Activated T-cell treated with anti-CD3 and anti-CD28 coated beads, Interleukin-2, amount 50 U/mL, for 72 hours (primary cell): ENCODE results near the gene SLC1A5. TPM values are rescaled to one million over a fixed set of nuclear protein-coding genes. Genes with fewer than 3 reads are reported as not detected.

Experiments used
- ATAC-seq, 2 donors: fragments of 150-1000 bp; cut with Tn5 transposase; replicated peaks in 1 of 2; 2 replicates each; pipeline ENCODE4 v1.10.0; 2021; ENCODE audit warnings: moderate library complexity in 2 of 2, mild to moderate bottlenecking in 1 of 2
- DNase-seq, 2 donors: peaks; one replicate each; pipeline ENCODE4 v3.0.0; 2021 to 2022; ENCODE audit warnings: mixed read lengths in 1 of 2
- H3K27ac Mint-ChIP-seq: one replicate; pipeline ENCODE4 v1.8.0; 2022; ENCODE audit warnings: mild to moderate bottlenecking, moderate library complexity, mixed read lengths
- H3K27me3 Mint-ChIP-seq: one replicate; pipeline ENCODE4 v1.8.0; 2022; ENCODE audit warnings: low read depth, mixed read lengths
- H3K36me3 Mint-ChIP-seq, 2 donors: one replicate each; pipeline ENCODE4 v1.8.0; 2022; ENCODE audit warnings: mixed read lengths in 2 of 2, mild to moderate bottlenecking in 1 of 2; ENCODE audit not compliant: insufficient read depth in 2 of 2
- H3K4me1 Mint-ChIP-seq: one replicate; pipeline ENCODE4 v1.8.0; 2022; ENCODE audit warnings: low read depth, mixed read lengths
- H3K4me3 Mint-ChIP-seq, 2 donors: one replicate each; pipeline ENCODE4 v1.8.0; 2022; ENCODE audit warnings: mild to moderate bottlenecking in 2 of 2, mixed read lengths in 2 of 2, moderate library complexity in 2 of 2
- H3K9me3 Mint-ChIP-seq, 2 donors: one replicate each; pipeline ENCODE4 v1.8.0; 2022; ENCODE audit warnings: mixed read lengths in 2 of 2
- total RNA-seq, 2 donors: library from RNA; stranded (reverse); gene quantifications; one replicate each; pipeline ENCODE4 v1.2.3, GENCODE V29; 2022

Gene SLC1A5
- total RNA-seq, 2 donors from 2014 or later, result 364 to 374 TPM

GRCh38 chr19:46728693-46729339, 59.6 kb downstream of the SLC1A5 start:
- DNase-seq, result peak; percentile 80 to 86
- Mint-ChIP-seq H3K4me1 (peaks cover 32% of the 10 kb centered on the region), H3K4me3 (no peak overlapping the region), H3K9me3 (no peaks in the 10 kb centered on the region), H3K27ac (no peak overlapping the region), H3K27me3 (no peaks in the 10 kb centered on the region), H3K36me3 (peaks cover 8 to 29% of the 10 kb centered on the region in 2 donors)
- ATAC-seq, result peak; percentile 85 to 87

DNA sequence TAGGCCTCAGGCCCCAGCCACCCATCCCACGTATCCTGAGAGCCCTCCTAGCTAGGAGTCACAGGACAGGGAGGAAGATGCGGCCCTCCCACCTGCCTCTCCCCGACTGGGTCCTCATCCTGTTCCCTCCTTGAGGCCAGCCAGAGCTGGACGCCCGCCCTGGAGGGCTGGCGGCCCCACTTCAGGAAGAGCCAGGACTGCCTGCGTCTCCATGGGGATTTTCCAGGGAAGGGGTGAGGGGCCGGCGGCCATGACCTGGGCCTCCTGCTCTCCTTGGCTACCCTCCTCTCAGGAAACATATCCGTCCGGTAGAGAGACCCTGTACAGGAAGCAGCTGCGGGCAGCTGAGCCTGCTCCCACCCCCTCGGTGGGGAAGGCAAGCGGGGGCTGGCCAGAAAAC, 60.2 kb downstream of the SLC1A5 start:
- Mint-ChIP-seq H3K9me3 (no peaks in the 10 kb centered on the region), H3K27ac (no peak overlapping the region), H3K4me3 (no peak overlapping the region), H3K4me1 (peaks cover 32% of the 10 kb centered on the region), H3K36me3 (peaks cover 8 to 29% of the 10 kb centered on the region in 2 donors), H3K27me3 (no peaks in the 10 kb centered on the region)
- DNase-seq (no peak), ATAC-seq (no peak)

GRCh38 chr19:46727757-46728156, 60.6 kb downstream of the SLC1A5 start:
- ATAC-seq, result no peak
- H3K9me3 Mint-ChIP-seq, result no peaks in the 10 kb centered on the region
- H3K36me3 Mint-ChIP-seq, result peaks cover 8 to 29% of the 10 kb centered on the region in 2 donors
- no peak overlapping the region for H3K27ac Mint-ChIP-seq
- no peak for DNase-seq
- H3K27me3 Mint-ChIP-seq, result no peaks in the 10 kb centered on the region
- no peak overlapping the region for H3K4me3 Mint-ChIP-seq
- H3K4me1 Mint-ChIP-seq, result peaks cover 32% of the 10 kb centered on the region

DNA sequence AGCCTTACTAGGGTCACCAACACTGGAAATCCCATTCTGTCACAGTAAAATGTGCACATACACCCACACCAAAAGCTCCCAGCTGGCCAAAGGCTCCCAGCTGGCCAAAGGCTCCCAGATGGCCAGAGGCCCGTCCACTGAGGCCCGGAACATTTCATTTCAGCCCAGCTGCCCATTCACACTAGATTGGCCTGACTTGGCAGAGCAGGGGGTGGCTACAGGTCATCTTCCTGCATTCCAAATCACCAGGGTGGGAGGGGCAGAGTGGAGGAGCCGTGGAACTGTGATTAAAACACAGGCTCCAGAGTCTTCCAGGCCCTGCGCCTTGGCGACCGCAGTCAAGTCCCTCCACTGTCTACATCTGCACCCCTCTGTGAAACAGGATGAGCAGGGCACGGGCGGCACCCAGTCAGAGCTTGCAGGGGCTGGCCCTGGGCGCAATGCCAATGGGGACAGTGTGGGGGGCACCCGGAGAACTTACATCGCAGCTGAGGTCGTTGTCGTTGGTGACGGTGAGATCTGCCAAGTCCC, 61.4 kb downstream of the SLC1A5 start:
- DNase-seq, result no peak
- H3K9me3 Mint-ChIP-seq, result no peaks in the 10 kb centered on the region
- H3K4me1 Mint-ChIP-seq, result peaks cover 32% of the 10 kb centered on the region
- ATAC-seq, result no peak
- H3K27ac Mint-ChIP-seq, result no peak overlapping the region
- no peaks in the 10 kb centered on the region for H3K27me3 Mint-ChIP-seq
- H3K36me3 Mint-ChIP-seq, result peaks cover 7 to 29% of the 10 kb centered on the region in 2 donors
- no peak overlapping the region for H3K4me3 Mint-ChIP-seq

DNA sequence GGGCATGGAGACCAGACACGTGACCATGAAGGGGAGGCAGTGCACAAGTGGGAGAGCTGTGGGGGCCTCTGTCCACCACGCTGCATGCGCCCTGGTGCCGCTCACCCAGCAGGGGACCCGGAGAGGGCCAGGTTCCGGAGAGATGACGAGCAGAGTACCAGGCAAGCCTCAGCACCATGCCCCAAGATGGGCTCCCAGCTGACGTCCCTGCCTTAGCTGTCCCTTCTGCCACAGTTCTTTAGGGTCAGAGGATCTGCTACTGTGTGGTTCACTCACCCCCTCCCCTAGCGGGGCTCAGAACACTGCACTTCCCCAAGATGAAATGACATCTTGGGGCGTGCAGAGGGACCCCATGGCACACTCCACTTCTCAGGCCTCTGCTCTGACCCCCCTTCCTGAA, 61.8 kb downstream of the SLC1A5 start:
- Mint-ChIP-seq H3K36me3 (peaks cover 6 to 25% of the 10 kb centered on the region in 2 donors), H3K4me1 (peaks cover 29% of the 10 kb centered on the region), H3K27me3 (no peaks in the 10 kb centered on the region), H3K27ac (no peak overlapping the region), H3K4me3 (no peak overlapping the region), H3K9me3 (no peaks in the 10 kb centered on the region)
- ATAC-seq (no peak), DNase-seq (no peak)

- Mint-ChIP-seq H3K4me1 (peaks cover 23% of the 10 kb centered on the region), H3K9me3 (no peaks in the 10 kb centered on the region), H3K4me3 (no peak overlapping the region), H3K27ac (no peak overlapping the region), H3K36me3 (peaks cover 6 to 20% of the 10 kb centered on the region in 2 donors), H3K27me3 (no peaks in the 10 kb centered on the region)
- no peak for DNase-seq
- no peak for ATAC-seq
Observed at GRCh38 chr19:46725859-46726393, 62.5 kb downstream of the SLC1A5 start.

DNA sequence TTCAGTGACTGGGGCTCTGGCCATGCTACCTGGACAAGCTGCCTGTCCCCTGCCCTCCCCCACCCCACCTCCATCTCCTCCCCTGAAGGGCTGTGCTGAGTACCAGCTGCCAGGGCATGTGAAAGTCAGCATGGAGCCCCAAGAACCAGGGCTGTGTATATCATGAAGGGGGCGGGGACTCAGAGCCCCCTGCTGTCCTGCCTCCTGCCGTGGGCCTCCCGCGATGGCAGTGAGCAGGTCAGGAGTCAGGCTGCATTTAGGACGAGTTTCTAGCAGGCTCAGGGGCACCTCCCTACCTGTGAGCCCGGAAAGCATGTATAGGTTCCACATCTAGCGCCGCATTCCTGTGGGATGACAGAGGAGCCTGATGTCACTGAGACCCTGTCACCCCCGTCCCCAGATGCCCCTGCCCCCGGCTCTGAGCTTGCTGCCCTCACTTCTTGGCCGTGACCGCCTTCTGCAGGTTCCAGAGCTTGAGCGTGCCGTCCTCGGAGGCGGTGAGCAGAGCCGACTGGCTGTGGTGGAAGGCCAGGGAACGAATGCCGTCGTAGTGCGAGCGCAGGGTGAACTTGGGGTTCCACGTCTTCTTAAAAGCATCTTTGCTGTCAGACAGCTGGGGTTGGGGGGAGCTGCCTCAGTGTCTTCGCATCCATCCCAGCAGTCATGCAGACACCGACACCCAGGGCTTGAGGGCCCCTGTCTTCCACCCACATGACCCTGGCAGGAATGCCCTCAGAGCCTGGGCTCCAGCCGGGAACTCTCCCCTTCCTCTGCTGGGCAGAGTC, 63.2 kb downstream of the SLC1A5 start:
- Mint-ChIP-seq H3K36me3 (peaks cover 6 to 20% of the 10 kb centered on the region in 2 donors), H3K4me1 (peaks cover 19% of the 10 kb centered on the region), H3K4me3 (no peak overlapping the region), H3K9me3 (no peaks in the 10 kb centered on the region), H3K27me3 (no peaks in the 10 kb centered on the region), H3K27ac (no peak overlapping the region)
- DNase-seq (no peak), ATAC-seq (no peak)

Other genes starting within 250 kb of the SLC1A5 start
- 100 to 1,000 TPM; 292 to 300 TPM for gene CALM3, start 187.3 kb downstream of the SLC1A5 start, total RNA-seq
- gene PTGIR, start 163.5 kb downstream of the SLC1A5 start, total RNA-seq, result 10 to 100 TPM; 32.4 to 47.1 TPM
- gene GNG8, start 152.4 kb downstream of the SLC1A5 start, total RNA-seq, result 10 to 100 TPM; 24.8 to 29.5 TPM
- 1 to 10 TPM; 3.4 to 7.0 TPM for gene DACT3, start 127.4 kb downstream of the SLC1A5 start, total RNA-seq
- 10 to 100 TPM; 82.0 to 92.9 TPM for gene PRKD2, start 71.5 kb downstream of the SLC1A5 start, total RNA-seq
- 10 to 100 TPM; 15.1 to 18.0 TPM for gene FKRP, start 42.5 kb downstream of the SLC1A5 start, total RNA-seq
- gene STRN4, start 42.1 kb downstream of the SLC1A5 start, total RNA-seq, result 10 to 100 TPM; 79.0 to 85.2 TPM
- 10 to 100 TPM; 61.7 to 64.3 TPM for gene AP2S1, start 62.3 kb upstream of the SLC1A5 start, total RNA-seq
- gene ARHGAP35, start 72.4 kb upstream of the SLC1A5 start, total RNA-seq, result 10 to 100 TPM; 22.7 to 30.0 TPM
- gene NPAS1, start 231.2 kb upstream of the SLC1A5 start, total RNA-seq, result 1 to 10 TPM in 1 of 2 donors, under 1 TPM in 1; 0.55 to 1.1 TPM